WI38 (cell line): ENCODE results near the gene SLC6A11.

Experiments
- H3K4me3 ChIP-seq: 2 replicates; pipeline ENCODE4 v1.5.1; 2011; ENCODE audit warnings: low read depth, mild to moderate bottlenecking, control low read depth, low read length
- CTCF ChIP-seq: IDR thresholded peaks from 2 replicates; pipeline ENCODE4 v1.5.1; 2012; ENCODE audit warnings: low read depth, mild to moderate bottlenecking, control low read depth, low read length

The SLC6A11 gene

GRCh38 chr3:10839167-10839566 lies 23.1 kb downstream of the SLC6A11 start:
- H3K4me3 ChIP-seq = no peak overlapping the region
- no peak for TF ChIP-seq CTCF

GRCh38 chr3:10841100-10841499 lies 25.1 kb downstream of the SLC6A11 start:
- TF ChIP-seq CTCF = no peak

GRCh38 chr3:10843378-10843777 lies 27.4 kb downstream of the SLC6A11 start:
- H3K4me3 ChIP-seq = no peak overlapping the region
- TF ChIP-seq CTCF = no peak

More at GRCh38 chr3:10841100-10841499, 25.1 kb downstream of the SLC6A11 start:
- no peak overlapping the region for H3K4me3 ChIP-seq

GRCh38 chr3:10845001-10845761 lies 29.2 kb downstream of the SLC6A11 start:
- no peak overlapping the region for H3K4me3 ChIP-seq
- no peak for TF ChIP-seq CTCF

GRCh38 chr3:10845839-10846656 lies 30.0 kb downstream of the SLC6A11 start:
- no peak overlapping the region for H3K4me3 ChIP-seq
- TF ChIP-seq CTCF = no peak

- no peak overlapping the region for H3K4me3 ChIP-seq
These were observed 30.6 kb downstream of the SLC6A11 start for GRCh38 chr3:10846657-10846975.

More at GRCh38 chr3:10846657-10846975, 30.6 kb downstream of the SLC6A11 start:
- TF ChIP-seq CTCF = no peak
